HG03108 (cell line): ENCODE results near the gene EXD3.
"Not testable (repeated sequence)": the region's sequence is repeated elsewhere in the genome, so short reads cannot be mapped to it uniquely, and the experiment has no call there.

Experiments
- ATAC-seq: cut with Tn5 transposase; IDR thresholded peaks from one replicate; pipeline ENCODE4 v1.9.1; 2021; ENCODE audit warnings: moderate library complexity; ENCODE audit not compliant: unreplicated experiment

Gene EXD3, protein sequence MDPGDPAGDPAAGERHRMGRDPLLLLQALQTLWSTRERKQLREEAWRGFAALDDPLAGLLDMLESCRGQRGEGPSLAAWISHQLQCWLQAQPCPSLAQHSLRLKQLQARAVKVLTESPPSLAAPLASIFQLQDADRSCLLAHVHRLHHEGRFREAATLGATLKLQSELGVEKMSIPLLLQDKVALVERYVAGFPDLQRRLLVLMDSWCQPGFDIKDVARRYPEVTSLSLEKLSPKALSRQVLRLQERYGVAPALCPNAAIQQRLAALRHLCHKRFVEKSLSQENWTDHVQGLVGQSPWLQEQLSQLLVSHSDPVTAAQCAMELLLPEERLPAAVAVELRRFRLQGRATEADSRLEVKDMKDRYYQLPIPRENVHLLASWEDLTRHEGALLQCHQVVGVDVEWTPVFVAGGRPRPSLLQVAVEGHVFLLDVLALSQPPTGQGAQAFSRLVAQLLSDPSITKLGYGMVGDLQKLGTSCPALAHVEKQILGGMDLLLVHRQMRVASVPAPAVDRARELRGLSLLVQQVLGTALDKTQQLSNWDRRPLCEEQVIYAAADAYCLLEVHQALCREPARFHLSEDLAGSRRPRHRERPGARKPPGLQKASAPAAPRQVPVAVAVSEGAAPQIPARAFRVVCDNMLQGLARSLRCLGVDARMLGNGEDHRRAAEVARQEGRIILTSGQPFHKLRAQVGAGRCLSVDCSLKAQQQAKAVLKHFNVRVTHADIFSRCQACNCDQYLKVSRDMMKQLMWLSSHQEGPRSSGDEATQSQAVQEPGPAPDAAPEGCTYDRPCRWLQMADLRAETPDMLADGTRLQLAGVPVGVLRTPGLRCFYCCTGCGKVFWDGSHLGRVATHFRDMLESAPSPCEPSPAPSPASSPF

DNA sequence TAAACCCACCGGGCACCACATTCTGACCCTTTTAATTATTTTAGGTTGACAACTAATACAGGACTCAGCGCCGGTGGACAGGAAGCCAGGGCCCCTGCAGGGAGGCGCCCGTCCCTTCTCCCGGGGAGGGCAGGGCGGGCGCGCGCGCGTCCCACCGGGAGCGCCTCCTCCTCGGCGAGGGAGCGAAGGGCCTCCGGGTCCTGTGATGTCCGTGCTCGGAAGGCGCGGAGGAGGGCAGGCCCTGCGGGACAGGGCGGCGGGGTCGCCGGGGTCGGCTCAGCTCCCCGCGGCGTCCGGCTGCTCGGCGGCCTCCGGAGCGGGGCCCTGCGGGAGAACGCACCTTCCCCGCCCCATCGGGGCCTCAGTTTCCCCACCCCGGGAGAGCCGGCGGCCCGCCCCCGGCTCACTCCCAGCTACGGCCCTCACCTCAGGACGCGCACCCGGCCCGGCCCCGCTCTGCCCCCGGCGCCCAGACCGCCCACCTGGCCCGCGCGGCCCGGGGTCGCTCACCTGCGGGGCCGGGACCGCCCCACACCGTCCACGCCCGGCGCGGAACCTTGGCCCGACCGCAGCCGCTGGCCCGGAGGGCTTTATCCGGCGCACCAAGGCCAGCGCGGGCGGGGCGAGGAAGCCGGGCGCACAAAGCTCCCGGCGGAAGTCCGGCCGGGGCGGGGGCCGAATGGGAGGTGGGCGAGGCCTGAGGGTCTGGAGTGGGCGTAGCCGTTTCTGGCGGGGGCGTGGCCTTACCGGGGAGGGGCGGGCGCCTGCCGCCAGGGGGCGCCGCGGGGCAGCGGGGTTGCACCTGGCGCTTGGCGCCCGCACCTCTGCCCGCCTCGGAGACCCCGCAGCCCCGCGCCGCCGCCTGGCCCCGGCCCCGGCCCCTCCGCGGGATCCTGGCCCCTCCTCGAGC, at the start of gene EXD3, which contains the start of gene NOXA1:
Gene EXD3, minus strand, starts transcription at position 559 of the 910 bp plus-strand sequence. CDS start 27,805 bp downstream, outside the sequence.
Gene NOXA1, plus strand, starts transcription at position 790 of the 910 bp plus-strand sequence. CDS start 137 bp downstream, outside the sequence.
- peak; percentile 77 for ATAC-seq

DNA sequence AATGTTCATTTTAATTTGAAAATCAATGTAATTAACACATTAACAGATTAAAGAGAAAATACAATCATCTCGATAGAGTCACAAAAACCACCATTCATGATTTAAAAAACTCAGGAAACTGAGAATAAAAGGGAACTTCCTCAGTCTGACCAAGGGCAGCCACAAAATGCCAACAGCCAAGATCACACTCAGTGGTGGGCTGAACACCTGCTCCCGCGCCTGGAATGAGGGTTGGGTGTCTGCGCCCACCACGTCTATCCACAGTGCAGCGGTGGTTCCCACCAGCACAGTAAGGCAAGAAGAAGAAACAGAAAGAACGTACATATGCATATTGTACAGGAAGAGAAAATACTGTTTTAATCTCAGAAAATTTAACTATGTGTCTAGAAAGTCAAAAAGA, 47.8 kb upstream of the EXD3 start:
- ATAC-seq = no peak

DNA sequence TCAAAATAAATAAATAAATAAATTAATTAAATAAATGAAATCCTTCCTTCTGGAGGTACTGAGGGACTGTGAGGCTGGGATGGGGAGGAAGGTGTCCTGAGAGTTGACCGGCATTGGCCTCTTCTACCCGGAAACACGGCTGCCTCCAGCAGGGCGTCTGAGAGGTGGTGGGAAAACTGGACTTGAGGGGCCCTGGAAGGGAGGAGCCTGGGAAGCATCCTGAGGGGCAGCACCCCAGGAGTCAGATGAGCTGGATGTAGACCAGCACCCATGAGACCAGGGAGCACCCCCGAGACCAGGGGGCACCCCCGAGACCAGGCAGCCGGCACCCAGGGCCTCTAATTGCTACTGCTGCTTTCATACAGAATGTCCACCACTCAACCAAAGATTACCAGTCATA, 44.9 kb upstream of the EXD3 start:
- no peak for ATAC-seq

DNA sequence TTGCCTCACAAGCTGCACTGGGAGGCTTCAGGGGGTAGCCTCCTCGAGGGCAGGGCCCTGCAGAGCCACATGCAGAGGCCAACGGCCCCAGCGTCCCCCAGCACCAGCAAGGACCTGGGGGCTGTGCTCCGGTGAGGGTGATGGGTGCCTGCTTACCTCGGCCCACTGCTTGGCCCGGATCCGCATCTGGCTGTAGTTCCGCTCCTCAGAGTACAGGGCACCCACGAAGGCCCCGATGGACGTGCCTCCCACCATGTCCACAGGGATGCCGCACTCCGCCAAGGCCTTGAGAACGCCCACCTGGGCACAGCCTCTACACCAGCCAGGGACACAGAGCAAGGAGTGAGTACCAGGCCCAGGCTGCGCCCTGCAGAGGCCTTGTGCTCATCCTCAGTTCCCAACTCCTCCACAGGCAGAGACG, 44.2 kb upstream of the EXD3 start:
- ATAC-seq = no peak

DNA sequence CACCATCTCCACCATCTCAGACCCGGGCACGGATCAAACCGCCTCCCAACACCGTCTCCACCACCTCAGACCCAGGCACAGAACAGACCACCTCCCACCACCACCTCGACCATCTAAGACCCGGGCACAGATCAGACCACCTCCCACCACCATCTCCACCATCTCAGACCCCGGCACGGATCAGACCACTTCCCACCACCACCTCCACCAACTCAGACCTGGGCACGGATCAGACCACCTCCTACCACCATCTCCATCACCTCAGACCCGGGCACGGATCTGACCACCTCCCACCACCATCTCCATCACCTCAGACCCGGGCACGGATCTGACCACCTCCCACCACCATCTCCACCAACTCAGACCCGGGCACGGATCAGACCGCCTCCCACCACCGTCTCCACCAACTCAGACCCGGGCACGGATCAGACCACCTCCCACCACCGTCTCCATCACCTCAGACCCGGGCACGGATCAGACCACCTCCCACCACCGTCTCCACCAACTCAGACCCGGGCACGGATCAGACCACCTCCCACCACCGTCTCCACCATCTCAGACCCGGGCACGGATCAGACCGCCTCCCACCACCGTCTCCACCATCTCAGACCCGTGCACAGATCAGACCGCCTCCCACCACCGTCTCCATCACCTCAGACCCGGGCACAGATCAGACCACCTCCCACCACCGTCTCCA, 43.6 kb upstream of the EXD3 start:
- not testable (repeated sequence) for ATAC-seq

DNA sequence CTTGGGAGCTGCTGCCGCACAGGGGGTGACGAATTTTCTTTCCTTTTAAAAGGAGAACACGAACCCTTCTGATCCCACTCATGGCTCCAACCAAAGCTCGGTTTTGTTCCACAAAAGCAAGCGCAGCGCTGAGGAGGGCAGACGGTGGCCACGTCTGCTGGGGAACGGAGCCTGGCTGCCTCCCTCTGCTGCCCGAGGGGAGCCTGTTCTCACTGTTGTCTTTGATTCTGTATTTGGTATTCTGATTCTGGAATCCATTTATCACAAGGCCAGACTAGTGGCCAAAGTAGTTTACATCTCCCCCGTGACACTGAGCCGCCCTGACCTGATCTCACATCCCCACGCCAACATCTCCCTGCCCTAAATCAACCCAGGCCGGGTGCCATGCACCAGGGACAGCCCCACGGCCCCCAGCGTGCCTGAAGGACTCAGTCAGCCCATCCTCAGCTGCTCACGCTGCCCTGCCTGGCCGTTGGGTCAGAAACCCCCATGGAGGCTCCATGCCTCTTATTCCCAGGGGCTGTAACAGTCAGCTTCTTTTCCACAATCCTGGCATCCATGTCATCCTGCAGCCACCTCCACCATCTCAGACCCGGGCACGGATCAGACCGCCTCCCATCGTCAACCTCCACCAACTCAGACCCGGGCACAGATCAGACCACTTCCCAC, 42.9 kb upstream of the EXD3 start:
- no peak for ATAC-seq

- no peak for ATAC-seq
Measured at GRCh38 chr9:137465000-137465719, 42.2 kb upstream of the EXD3 start.

- no peak for ATAC-seq
Measured at GRCh38 chr9:137464291-137464999, 41.5 kb upstream of the EXD3 start.

GRCh38 chr9:137463931-137464290, 40.9 kb upstream of the EXD3 start:
- no peak for ATAC-seq

DNA sequence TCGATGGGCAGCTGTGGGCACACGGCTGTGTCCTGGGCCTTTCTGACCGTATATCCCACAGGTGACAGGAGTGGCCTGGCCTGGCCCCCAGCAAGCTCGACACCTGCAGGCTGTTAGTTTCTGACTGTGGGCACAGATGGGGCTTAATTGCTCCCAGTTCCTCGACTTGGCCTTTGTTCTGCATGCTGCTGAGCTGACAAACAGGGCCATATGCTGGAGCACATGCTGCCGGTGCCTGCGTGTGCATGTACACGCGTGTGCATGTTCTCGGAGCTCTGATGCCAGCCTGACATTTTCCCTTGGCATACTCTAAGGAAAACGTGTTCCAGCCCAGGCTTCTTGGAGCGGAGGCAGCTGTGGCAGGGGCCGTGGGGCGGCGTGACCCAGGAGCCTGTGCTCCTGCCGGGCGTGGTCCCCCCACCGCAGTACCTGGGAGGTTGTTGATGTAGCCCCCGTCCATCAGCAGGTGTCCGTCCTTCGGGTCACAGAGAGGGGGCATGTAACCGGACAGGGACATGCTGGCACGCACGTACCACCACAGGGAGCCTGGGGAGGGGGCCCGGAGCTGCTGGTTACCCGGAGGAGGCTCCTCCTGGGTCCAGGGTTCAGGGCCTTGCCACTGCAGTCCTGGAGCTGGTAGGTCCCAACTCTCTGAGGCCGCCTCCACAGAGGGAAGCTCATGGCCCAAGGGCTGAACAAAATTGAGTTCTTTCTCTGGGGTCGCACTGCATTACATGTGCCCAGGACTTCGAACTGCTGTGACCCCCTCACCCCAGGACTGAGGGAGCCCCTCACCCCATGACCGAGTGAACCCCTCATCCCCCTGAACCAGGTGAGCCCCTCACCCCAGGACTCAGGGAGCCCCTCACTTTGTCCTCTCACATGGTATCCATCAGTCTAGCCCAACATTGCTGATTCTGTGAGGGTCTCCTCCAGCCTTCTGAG, 40.3 kb upstream of the EXD3 start:
- no peak for ATAC-seq

DNA sequence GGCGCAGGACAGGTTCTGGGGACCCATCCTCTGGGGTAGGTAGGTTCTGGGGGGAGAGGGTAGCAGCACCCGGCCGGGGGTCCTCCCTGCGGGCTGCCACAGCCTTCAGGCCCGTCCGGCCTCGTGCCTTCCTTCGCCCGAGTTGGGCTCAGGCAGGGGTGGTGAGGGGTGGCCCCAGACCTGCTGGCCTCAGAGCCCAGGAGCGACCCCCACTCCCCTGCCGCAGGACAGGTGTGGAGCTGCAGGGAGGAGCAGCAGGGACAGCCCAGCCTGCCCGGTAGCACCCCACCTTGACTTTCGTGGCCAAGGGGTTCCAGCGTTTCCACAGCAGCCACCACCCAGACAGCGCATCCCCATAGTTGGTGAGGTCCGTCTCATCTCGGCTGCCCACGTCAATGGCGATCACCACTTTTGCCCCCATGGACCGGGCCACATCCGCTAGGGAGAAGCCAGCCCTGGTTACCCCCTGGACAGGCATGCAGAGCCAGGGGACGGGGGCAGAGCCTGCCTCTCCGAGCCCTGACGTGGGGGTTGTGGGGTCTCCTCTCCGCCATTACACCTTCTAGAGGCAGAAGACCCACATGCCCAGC, 39.5 kb upstream of the EXD3 start:
- no peak for ATAC-seq

DNA sequence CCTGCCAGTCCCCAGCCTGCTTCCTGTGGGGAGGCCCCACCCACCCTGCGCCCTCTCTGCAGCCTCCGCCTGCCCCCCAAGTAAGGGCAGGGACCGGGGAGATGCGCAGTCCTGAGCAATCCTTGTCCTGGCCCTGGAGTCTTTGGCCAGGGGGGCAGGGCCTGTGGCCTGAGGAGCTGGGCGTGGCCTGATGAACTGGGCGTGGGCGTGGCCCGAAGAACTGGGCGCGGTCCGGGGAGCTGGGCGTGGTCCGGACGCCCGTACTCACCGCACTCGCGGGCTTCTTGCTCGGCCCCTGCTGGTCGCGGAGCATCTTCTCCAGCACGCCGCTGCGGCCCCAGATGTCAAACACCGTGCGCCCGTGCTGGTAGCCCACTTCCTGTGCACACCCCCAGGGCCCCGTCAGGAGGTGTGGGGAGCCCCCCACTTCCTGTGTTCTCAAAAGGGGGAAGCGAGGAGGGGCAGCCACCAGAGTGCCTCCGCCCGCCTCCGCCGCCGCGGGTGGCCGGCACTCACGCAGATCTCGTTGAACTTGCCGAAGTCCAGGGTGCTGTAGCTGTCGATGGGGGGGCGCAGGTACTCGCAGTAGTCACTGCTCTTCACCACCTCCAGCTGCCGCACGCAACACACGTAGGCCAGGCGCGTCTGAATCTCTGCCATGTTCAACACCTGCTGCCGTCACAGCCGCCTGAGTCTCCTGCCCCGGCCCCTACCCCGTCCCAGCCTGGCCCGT, 38.9 kb upstream of the EXD3 start:
- ATAC-seq = peak; percentile 72

DNA sequence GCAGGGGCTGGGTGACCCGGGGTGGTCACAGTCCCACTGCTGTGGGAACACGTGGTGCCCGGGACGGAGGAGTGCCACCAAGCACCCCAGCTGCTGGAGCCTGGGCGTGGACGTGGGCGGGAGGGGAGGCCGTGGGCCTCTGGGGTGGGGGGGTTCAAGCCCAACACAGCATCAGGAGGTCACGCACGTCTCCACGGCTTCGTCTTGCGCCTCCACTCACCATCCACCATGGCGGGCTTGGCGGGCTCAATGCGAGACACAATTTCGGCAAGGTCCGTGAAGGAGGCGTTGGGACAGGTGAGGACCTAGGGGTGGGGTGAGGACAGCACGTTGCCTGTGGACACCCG, 38.3 kb upstream of the EXD3 start:
- no peak for ATAC-seq

DNA sequence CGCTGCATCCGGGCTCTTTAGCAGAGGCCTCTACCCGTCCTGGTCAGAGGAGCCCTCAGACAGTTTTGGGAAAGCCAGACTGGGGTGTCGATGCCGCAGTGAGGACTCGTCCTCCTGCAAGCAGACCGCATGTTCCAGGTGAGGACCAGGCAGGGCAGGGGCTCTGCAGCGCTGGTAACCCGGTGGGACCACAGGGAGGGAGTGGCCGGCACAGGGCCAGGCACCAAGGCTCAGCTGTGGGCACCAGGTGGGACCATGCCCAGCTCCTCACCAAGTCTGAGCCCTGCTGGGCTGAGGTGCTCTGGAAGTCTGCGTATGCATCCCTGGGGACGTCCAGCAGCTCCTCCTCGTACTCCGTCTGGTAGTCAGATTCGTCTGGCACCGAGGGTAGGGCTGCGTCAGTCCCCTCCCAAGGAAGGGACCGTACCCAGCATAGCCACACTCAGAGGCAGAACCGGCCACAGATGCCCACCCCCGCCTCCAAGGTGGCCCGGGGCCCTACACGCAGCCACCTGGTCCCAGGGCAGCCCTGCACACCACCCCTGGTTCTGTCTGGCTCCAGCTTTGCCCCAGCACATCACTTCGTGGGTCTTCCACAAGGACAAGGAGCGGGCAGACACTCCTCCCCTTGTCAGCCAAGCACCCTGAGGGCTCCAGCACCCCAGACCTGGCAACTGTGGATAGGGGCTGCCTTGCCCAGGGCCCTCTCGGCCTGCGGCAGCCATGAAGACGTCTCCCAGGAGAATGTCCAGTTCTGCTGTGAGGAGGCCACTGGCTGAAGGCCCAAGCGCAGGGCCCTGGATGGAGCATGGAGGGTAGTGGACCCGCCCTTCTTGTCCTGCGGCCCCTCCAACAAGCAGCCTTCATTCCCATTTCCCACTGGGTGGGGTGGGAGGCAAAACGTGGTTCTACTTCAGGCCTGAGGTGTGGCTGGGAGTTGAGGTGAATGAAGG, 37.7 kb upstream of the EXD3 start:
- no peak for ATAC-seq
